ENCODE measurements around the gene FAM221A.

FAM221A gene

GRCh38 chr7:23751852-23752251 is 71.9 kb downstream of the FAM221A start:
- H3K9me3 ChIP-seq = no peaks in the 10 kb centered on the region
- no peaks in the 10 kb centered on the region for H3K27me3 ChIP-seq
- DNase-seq = no peak
- H3K4me3 ChIP-seq (ENCODE audit: low read depth, low read length) = no peak overlapping the region
- no peaks in the 10 kb centered on the region for H3K36me3 ChIP-seq
- TF ChIP-seq CTCF (IDR thresholded peaks at IDR 0.05; ENCODE audit: low read depth, low read length) = no peak
- H3K4me1 ChIP-seq = no peaks in the 10 kb centered on the region
